PC-9 (cell line): ENCODE measurements around the gene CALD1.

Source experiments
- CTCF ChIP-seq: fragments of 200-600 bp; sonication (generic); conservative IDR thresholded peaks from 2 replicates; pipeline ENCODE4 v1.6.1; 2017; ENCODE audit warnings: mixed run types, antibody characterized with exemption, mild to moderate bottlenecking, moderate library complexity
- EZH2 ChIP-seq: fragments of 200-600 bp; sonication (generic); IDR thresholded peaks from 2 replicates; pipeline ENCODE4 v1.8.0; 2017; ENCODE audit warnings: antibody characterized with exemption, low read depth

GRCh38 chr7:134890246-134891240 lies 111.1 kb downstream of the CALD1 start:
- TF ChIP-seq CTCF (no peak), EZH2 (no peak)
